IPS-20b (cell line): ENCODE measurements around the gene EFTUD2.

Experiments used
- H3K27ac ChIP-seq: one replicate; pipeline ENCODE4 v1.5.1; 2013; ENCODE audit warnings: low read length
- H3K27me3 ChIP-seq: 2 replicates; pipeline ENCODE4 v1.6.1; 2013; ENCODE audit warnings: mild to moderate bottlenecking, low read length, inconsistent platforms; ENCODE audit not compliant: insufficient read depth
- H3K36me3 ChIP-seq: 2 replicates; pipeline ENCODE4 v1.6.1; 2013; ENCODE audit warnings: low read depth, mild to moderate bottlenecking, inconsistent platforms, low read length, moderate library complexity; ENCODE audit not compliant: insufficient read depth
- H3K4me1 ChIP-seq: 2 replicates; pipeline ENCODE4 v1.6.1; 2013; ENCODE audit warnings: mild to moderate bottlenecking, control low read depth, inconsistent platforms, low read length, moderate library complexity; ENCODE audit not compliant: insufficient read depth
- H3K4me3 ChIP-seq: 2 replicates; pipeline ENCODE4 v1.5.1; 2013; ENCODE audit warnings: mild to moderate bottlenecking, low read length, inconsistent platforms
- H3K9ac ChIP-seq: 2 replicates; pipeline ENCODE4 v1.6.1; 2013; ENCODE audit warnings: low read depth, mild to moderate bottlenecking, inconsistent platforms, low read length, moderate library complexity
- H3K9me3 ChIP-seq: 2 replicates; pipeline ENCODE4 v1.6.1; 2013; ENCODE audit warnings: mild to moderate bottlenecking, low read depth, low read length, inconsistent platforms; ENCODE audit not compliant: insufficient read depth

Gene EFTUD2

DNA sequence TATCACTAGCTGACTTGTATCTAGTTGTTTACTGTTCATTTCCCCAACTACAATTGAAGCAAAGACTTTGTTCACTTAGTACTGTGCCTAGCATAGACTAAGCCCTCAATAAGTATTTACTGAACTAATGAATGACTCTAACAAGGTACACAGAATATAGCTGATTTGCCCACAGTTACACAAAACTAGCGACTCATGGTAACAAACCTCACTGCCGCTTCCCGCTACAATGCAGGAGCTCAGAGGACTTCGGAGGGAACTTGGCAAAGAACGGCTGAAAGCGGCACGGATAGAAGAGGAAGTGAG lies 524 bp downstream of the EFTUD2 start:
- no peaks in the 10 kb centered on the region for H3K9me3 ChIP-seq
- H3K27ac ChIP-seq, result peak overlapping the region; percentile 90
- H3K27me3 ChIP-seq, result no peaks in the 10 kb centered on the region
- peak overlapping the region; percentile 95 for H3K4me3 ChIP-seq
- no peaks in the 10 kb centered on the region for H3K4me1 ChIP-seq
- H3K9ac ChIP-seq, result peak overlapping the region; percentile 96
- peaks cover 17% of the 10 kb centered on the region for H3K36me3 ChIP-seq

DNA sequence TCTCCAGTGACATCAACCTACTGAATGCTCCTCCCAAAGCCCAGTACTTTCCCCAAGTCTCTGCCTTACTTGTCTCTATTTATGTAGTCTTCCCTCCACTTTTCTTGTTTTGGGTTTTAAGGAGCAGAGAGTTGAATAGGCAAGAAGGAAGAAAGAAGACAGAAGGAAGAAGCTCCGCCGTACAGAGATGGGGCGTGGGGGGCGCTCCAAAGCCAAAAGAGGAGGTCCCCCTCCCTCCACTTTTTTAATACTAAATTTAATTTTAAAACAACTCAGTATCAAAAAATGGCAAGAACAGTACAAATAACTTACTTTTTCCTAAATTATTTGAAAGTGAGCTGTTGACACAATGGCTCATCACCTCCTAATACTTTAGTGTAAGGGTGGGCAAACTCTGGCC lies 4.6 kb downstream of the EFTUD2 start:
- H3K36me3 ChIP-seq, result peaks cover 42% of the 10 kb centered on the region
- H3K9ac ChIP-seq, result no peak overlapping the region
- no peaks in the 10 kb centered on the region for H3K9me3 ChIP-seq
- H3K27ac ChIP-seq, result no peak overlapping the region
- H3K4me1 ChIP-seq, result no peaks in the 10 kb centered on the region
- no peak overlapping the region for H3K4me3 ChIP-seq
- no peaks in the 10 kb centered on the region for H3K27me3 ChIP-seq

DNA sequence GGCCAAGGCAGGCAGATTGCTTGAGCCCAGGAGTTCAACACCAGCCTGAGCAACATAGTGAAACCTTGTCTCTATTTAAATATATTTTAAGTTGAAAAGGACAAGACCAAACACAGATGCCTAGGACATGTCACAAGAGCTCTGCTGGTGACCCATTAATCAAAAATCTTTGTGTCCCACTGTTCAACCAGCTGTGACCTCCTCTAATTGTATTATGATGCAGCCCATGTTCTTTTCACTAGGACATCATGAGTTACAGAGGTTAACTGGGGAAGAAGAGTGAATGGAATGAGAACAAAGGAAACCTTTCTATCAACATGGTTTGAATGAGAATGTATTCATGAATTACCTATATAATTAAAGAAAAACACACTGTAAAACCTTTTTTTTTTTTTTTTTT lies 7.0 kb downstream of the EFTUD2 start:
- Histone ChIP-seq H3K27me3 (no peaks in the 10 kb centered on the region), H3K9me3 (no peaks in the 10 kb centered on the region), H3K9ac (no peak overlapping the region), H3K36me3 (peaks cover 55% of the 10 kb centered on the region), H3K4me3 (no peak overlapping the region), H3K4me1 (no peaks in the 10 kb centered on the region), H3K27ac (no peak overlapping the region)

DNA sequence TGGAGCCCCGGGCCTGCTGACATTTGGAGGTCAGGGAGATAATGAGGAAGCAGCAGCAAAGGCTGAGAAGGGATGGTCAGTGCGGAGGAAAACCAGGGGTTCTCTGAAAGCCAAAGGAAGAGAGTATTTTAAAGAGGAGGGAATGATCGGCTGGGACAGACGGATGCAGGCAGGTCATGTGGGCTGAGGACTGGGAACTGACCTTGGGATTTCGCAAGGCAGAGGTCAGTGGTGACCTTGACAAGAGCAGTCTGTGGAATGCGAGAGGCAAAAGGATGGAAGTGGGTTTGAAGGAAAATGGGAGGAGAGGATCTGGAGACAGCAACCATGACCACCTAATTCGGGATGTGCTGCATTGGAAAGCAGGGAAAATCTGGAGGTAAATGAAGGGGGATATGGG lies 10.2 kb downstream of the EFTUD2 start:
- H3K4me1 ChIP-seq, result no peaks in the 10 kb centered on the region
- peaks cover 73% of the 10 kb centered on the region for H3K36me3 ChIP-seq
- no peak overlapping the region for H3K27ac ChIP-seq
- H3K27me3 ChIP-seq, result no peaks in the 10 kb centered on the region
- H3K9me3 ChIP-seq, result no peaks in the 10 kb centered on the region
- no peak overlapping the region for H3K4me3 ChIP-seq
- H3K9ac ChIP-seq, result no peak overlapping the region

DNA sequence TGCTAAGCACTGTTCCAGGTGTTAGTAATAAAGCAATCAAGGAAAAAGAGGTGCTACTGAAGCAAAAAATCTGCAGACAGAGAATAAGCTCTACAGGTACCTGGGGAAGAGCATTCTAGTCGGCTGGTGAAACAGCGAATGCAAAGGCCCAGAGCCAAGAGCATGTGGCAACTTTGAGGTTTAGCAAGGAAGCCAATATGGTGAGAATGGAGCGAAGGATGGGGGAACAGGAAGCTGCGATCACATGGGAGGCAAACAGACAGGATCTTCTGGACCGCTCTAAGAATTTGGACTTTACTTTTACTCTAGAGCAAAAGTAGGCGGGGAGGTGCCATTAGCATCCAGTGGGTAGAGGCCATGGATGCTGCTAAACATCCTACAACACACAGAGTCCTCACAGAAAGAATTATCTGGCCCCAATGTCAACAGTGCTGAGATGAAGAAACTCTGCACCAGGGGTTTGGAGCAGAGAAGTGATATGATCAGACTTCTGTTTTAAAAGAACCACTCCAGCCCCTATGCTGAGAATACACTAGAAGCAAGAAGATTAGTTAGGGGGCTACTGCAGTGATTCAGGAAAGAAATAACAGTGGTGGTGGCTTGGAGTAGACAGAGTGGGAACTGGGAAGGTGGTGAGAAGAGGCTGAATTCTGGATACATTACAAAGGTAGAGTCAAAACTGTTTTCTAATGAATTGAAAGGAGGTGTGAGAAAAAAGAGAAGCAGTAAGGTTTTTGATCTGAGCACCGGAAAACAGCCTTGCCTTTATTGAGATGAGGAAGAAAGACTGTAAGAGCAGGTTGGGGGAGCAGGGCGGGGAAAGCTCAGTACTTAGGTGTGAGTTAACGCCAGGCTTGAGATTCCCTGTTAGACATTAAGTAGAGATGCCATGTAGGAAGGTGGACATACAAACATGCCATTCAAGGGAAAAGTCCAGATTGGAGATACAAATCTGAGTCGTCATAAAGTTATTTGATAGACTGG lies 11.0 kb downstream of the EFTUD2 start:
- Histone ChIP-seq H3K27me3 (no peaks in the 10 kb centered on the region), H3K9me3 (no peaks in the 10 kb centered on the region), H3K4me1 (no peaks in the 10 kb centered on the region), H3K36me3 (peaks cover 75% of the 10 kb centered on the region), H3K9ac (no peak overlapping the region), H3K27ac (no peak overlapping the region), H3K4me3 (no peak overlapping the region)

DNA sequence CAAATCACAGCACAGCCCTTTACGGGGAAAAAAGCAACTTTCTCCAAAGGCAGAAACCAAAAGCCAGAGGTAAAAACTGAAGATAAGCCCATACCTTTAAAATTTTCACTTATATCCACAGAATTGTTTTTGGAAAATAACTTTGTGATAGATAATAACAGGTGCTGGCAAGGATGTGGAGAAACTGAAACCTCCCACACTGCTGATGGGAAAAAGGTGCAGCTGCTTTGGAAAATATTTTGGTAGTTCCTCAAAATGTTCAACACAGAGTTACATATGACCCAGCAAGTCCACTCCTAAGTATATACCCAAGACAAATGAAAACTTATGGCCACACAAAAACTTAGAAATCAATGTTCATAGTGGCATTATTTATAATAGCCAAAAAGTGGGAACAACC lies 12.2 kb downstream of the EFTUD2 start:
- Histone ChIP-seq H3K4me3 (no peak overlapping the region), H3K9me3 (no peaks in the 10 kb centered on the region), H3K27ac (no peak overlapping the region), H3K36me3 (peaks cover 76% of the 10 kb centered on the region), H3K4me1 (no peaks in the 10 kb centered on the region), H3K9ac (no peak overlapping the region), H3K27me3 (no peaks in the 10 kb centered on the region)

DNA sequence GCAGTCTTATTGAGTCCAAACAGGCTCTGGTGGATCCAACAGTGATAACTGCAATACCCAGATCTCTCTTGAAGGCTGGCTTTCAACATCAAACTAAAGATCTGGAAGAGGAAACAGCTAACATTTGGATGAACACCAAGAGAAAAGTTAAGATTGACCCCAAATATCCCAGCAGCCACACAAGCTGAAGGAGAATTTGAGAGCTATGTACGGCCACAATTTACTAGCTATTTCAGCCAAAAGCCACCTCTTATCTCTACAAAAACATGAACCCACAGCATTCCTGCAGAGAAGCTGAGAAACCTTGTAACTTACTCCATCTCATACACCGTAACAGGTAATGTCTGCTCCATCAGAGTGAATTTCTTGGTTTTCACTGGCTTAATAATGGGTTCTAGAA lies 14.3 kb downstream of the EFTUD2 start:
- H3K4me1 ChIP-seq, result no peaks in the 10 kb centered on the region
- H3K9ac ChIP-seq, result no peak overlapping the region
- H3K27ac ChIP-seq, result no peak overlapping the region
- peaks cover 85% of the 10 kb centered on the region for H3K36me3 ChIP-seq
- no peaks in the 10 kb centered on the region for H3K9me3 ChIP-seq
- H3K4me3 ChIP-seq, result no peak overlapping the region
- H3K27me3 ChIP-seq, result no peaks in the 10 kb centered on the region

DNA sequence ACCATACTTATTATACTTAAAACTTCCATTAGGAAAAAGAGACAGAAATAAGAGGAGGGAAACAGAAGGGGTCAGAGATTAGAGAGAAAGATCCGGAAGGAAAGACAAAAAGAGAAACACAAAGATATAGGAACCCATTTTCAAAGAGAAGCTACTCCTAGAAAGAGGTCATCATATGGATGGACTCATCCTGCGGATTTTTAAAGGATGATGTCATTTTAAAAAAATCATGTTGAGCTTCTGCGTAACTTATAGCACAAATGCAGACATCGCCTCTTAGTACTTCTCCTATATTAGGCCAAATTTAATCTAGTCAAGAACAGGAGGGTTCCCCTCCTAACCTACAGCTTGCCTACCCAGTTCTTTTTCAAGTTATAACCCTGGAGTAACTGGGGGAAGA lies 18.1 kb downstream of the EFTUD2 start:
- H3K9me3 ChIP-seq, result no peaks in the 10 kb centered on the region
- H3K27me3 ChIP-seq, result no peaks in the 10 kb centered on the region
- peaks cover 96% of the 10 kb centered on the region for H3K36me3 ChIP-seq
- H3K4me1 ChIP-seq, result no peaks in the 10 kb centered on the region
- H3K9ac ChIP-seq, result no peak overlapping the region
- no peak overlapping the region for H3K4me3 ChIP-seq
- no peak overlapping the region for H3K27ac ChIP-seq

DNA sequence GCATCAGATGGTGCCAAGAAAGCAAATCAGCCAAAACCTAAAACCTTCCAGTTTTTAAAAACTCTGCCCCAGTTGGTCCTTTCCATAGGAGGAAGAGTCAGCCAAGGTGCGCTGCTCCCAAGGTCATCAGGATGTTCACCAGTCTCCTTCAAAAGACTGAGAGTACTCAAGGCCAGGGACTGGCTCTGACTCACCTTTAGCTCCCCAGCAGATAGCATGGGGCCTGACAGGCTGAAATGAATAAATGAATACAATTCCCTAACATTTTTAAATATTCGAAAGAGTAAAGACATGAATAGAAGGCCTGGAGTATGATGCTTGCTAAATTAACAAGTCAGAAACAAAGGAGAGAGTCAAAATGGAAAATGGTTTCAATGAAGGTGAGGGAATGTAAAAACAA lies 19.2 kb downstream of the EFTUD2 start:
- Histone ChIP-seq H3K4me3 (no peak overlapping the region), H3K27ac (no peak overlapping the region), H3K27me3 (no peaks in the 10 kb centered on the region), H3K9ac (no peak overlapping the region; the same call in 1 of the 2 replicates), H3K36me3 (peaks cover 93% of the 10 kb centered on the region), H3K4me1 (no peaks in the 10 kb centered on the region), H3K9me3 (no peaks in the 10 kb centered on the region)

DNA sequence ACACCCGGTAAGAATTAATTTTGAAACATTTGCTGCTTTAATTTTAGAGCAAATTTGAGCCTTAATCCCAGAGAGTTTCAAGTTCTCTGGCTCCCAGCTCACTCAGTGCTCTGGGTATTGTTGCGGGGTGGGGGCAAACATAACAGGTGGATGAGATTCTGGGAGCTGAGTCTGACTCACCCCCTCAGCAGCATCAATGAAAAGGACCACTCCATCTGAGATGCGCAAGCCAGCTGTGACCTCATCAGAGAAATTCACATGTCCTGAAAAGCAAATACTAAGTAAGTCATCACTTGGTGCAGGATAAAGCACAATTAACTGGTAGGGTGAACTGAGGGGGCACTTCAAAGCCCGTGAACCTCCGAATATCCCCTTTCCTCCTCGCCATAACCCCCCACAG lies 19.9 kb downstream of the EFTUD2 start:
- Histone ChIP-seq H3K4me3 (no peak overlapping the region), H3K27ac (no peak overlapping the region), H3K9me3 (no peaks in the 10 kb centered on the region), H3K9ac (no peak overlapping the region), H3K4me1 (no peaks in the 10 kb centered on the region), H3K27me3 (no peaks in the 10 kb centered on the region), H3K36me3 (peaks cover 92% of the 10 kb centered on the region)

DNA sequence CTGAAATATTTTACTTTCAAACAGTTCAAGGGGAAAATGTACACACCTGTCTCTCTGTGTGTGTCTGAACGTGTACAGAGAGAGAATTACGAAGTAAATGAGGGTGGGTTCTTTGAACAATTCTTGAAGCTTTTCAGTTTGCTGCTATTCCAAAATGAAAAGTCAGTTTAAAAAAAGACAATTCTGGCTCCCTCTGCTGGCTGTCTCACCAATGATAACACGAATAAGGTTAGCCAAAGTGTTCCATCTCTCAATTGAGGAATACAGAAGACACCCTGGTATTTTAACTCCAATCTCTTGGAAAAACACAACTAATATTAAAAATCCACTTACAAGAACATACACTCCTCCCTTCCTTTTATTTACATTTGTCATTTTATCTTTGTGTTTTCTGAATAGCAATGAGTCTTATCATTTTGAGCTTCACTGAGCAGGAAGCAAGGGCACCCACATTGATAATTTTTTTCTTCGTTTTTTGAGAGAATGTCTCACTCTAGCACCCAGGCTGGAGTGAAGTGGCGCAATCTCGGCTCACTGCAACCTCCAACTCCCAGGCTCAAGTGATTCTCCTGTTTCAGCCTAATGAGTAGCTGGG lies 20.5 kb downstream of the EFTUD2 start:
- Histone ChIP-seq H3K4me3 (no peak overlapping the region), H3K9ac (no peak overlapping the region), H3K27ac (no peak overlapping the region), H3K27me3 (no peaks in the 10 kb centered on the region), H3K36me3 (peaks cover 91% of the 10 kb centered on the region), H3K9me3 (no peaks in the 10 kb centered on the region), H3K4me1 (no peaks in the 10 kb centered on the region)

DNA sequence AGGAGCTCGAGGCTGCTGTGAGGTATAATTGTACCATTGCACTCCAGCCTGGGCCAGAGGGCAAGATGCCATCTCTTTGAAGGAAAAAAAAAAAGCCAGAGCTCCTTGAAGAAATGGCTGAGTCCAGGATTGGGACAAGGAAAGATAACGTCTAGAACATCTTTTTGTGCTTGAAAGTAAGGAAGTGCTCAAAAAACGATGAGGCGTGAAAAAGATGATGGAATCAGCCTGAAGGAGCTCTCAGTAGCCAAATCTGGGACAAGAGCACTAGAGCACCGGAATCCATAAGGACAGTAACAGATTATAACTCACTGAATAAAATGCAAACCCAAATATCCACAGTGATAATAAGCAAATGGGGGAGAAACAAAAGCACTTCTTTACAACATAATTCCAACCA lies 22.1 kb downstream of the EFTUD2 start:
- Histone ChIP-seq H3K9me3 (no peaks in the 10 kb centered on the region), H3K4me3 (no peak overlapping the region), H3K4me1 (no peaks in the 10 kb centered on the region), H3K36me3 (peaks cover 89% of the 10 kb centered on the region), H3K27ac (no peak overlapping the region), H3K27me3 (no peaks in the 10 kb centered on the region), H3K9ac (no peak overlapping the region)
